ENCODE results near the gene SLC44A4.

SLC44A4 gene

GRCh38 chr6:31889331-31889972 is 10.7 kb upstream of the SLC44A4 start:
- H3K9me2 ChIP-seq (replicated peaks; ENCODE audit: control insufficient read depth, low read length): no peaks in the 10 kb centered on the region
- no peak overlapping the region for H3K4me2 ChIP-seq (ENCODE audit: low read length)
- TF ChIP-seq CTCF (IDR thresholded peaks at IDR 0.05; ENCODE audit: low read depth, low read length, poor library complexity, severe bottlenecking) (no peak), EZH2phosphoT487 (IDR thresholded peaks at IDR 0.05; ENCODE audit: borderline replicate concordance, low read length) (no peak)
- H3K4me3 ChIP-seq (ENCODE audit: low read length): no peak overlapping the region
- peaks cover 78% of the 10 kb centered on the region for H3K36me3 ChIP-seq (ENCODE audit: control insufficient read depth, low read length)
- H4K20me1 ChIP-seq (ENCODE audit: control insufficient read depth, insufficient read depth, low read depth, low read length): no peaks in the 10 kb centered on the region
- no peaks in the 10 kb centered on the region for H3F3A ChIP-seq (ENCODE audit: control insufficient read depth, insufficient read depth)
- H3K9me3 ChIP-seq (ENCODE audit: control insufficient read depth, insufficient read depth, low read length): no peaks in the 10 kb centered on the region
- H3K4me1 ChIP-seq (ENCODE audit: control insufficient read depth, low read length): no peaks in the 10 kb centered on the region
- H3K79me2 ChIP-seq (ENCODE audit: control insufficient read depth, low read length): no peaks in the 10 kb centered on the region
- no peak overlapping the region for H3K27ac ChIP-seq (ENCODE audit: low read depth, low read length)
- no peaks in the 10 kb centered on the region for H3K27me3 ChIP-seq (ENCODE audit: control insufficient read depth, low read length)

- Histone ChIP-seq H3K36me3 (ENCODE audit: control insufficient read depth, low read length) (peaks cover 81% of the 10 kb centered on the region), H3K9me3 (ENCODE audit: control insufficient read depth, insufficient read depth, low read length) (no peaks in the 10 kb centered on the region), H3K9me2 (replicated peaks; ENCODE audit: control insufficient read depth, low read length) (no peaks in the 10 kb centered on the region), H3K4me3 (ENCODE audit: low read length) (no peak overlapping the region), H3K4me1 (ENCODE audit: control insufficient read depth, low read length) (no peaks in the 10 kb centered on the region), H3K27me3 (ENCODE audit: control insufficient read depth, low read length) (no peaks in the 10 kb centered on the region), H4K20me1 (ENCODE audit: control insufficient read depth, insufficient read depth, low read depth, low read length) (no peaks in the 10 kb centered on the region), H3F3A (ENCODE audit: control insufficient read depth, insufficient read depth) (no peaks in the 10 kb centered on the region), H3K79me2 (ENCODE audit: control insufficient read depth, low read length) (no peaks in the 10 kb centered on the region), H3K27ac (ENCODE audit: low read depth, low read length) (no peak overlapping the region), H3K4me2 (ENCODE audit: low read length) (no peak overlapping the region)
- TF ChIP-seq EZH2phosphoT487 (IDR thresholded peaks at IDR 0.05; ENCODE audit: borderline replicate concordance, low read length): no peak
- TF ChIP-seq CTCF (IDR thresholded peaks at IDR 0.05; ENCODE audit: low read depth, low read length, poor library complexity, severe bottlenecking): peak; percentile 97
Observed at GRCh38 chr6:31888276-31889258, 9.8 kb upstream of the SLC44A4 start.

GRCh38 chr6:31887173-31888007 is 8.6 kb upstream of the SLC44A4 start:
- H3K9me2 ChIP-seq (replicated peaks; ENCODE audit: control insufficient read depth, low read length): no peaks in the 10 kb centered on the region
- H3K4me2 ChIP-seq (ENCODE audit: low read length): no peak overlapping the region
- no peaks in the 10 kb centered on the region for H4K20me1 ChIP-seq (ENCODE audit: control insufficient read depth, insufficient read depth, low read depth, low read length)
- no peaks in the 10 kb centered on the region for H3K9me3 ChIP-seq (ENCODE audit: control insufficient read depth, insufficient read depth, low read length)
- H3K27ac ChIP-seq (ENCODE audit: low read depth, low read length): no peak overlapping the region
- no peaks in the 10 kb centered on the region for H3K27me3 ChIP-seq (ENCODE audit: control insufficient read depth, low read length)
- peaks cover 81% of the 10 kb centered on the region for H3K36me3 ChIP-seq (ENCODE audit: control insufficient read depth, low read length)
- no peaks in the 10 kb centered on the region for H3K79me2 ChIP-seq (ENCODE audit: control insufficient read depth, low read length)
- H3K4me1 ChIP-seq (ENCODE audit: control insufficient read depth, low read length): no peaks in the 10 kb centered on the region
- no peaks in the 10 kb centered on the region for H3F3A ChIP-seq (ENCODE audit: control insufficient read depth, insufficient read depth)
- no peak for TF ChIP-seq CTCF (IDR thresholded peaks at IDR 0.05; ENCODE audit: low read depth, low read length, poor library complexity, severe bottlenecking)
- no peak for TF ChIP-seq EZH2phosphoT487 (IDR thresholded peaks at IDR 0.05; ENCODE audit: borderline replicate concordance, low read length)
- H3K4me3 ChIP-seq (ENCODE audit: low read length): no peak overlapping the region
